Astrocyte (in vitro differentiated cells and primary cell): ENCODE data around the gene IPCEF1. TPM values are rescaled to one million over a fixed set of nuclear protein-coding genes. Genes with fewer than 3 reads are reported as not detected.

Source experiments
- DNase-seq: peaks from one replicate; pipeline ENCODE4 v3.0.0-alpha.2; 2010; ENCODE audit warnings: low read depth
- FAIRE-seq: peaks from 2 replicates; lab custom pipeline; 2011; peaks lifted over from hg19 to GRCh38; lab: Jason Lieb, UNC
- H2AFZ ChIP-seq: 2 replicates; pipeline ENCODE4 v1.6.0; 2012; ENCODE audit warnings: low read depth, low read length, inconsistent platforms
- H3K27ac ChIP-seq: 2 replicates; pipeline ENCODE4 v1.5.1; 2011; ENCODE audit warnings: low read depth, low read length, inconsistent platforms
- H3K27me3 ChIP-seq: 2 replicates; pipeline ENCODE4 v1.6.0; 2011; ENCODE audit warnings: low read length, inconsistent platforms; ENCODE audit not compliant: insufficient read depth
- H3K36me3 ChIP-seq: 2 replicates; pipeline ENCODE4 v1.5.1; 2011; ENCODE audit warnings: low read length, inconsistent platforms; ENCODE audit not compliant: insufficient read depth
- H3K4me1 ChIP-seq: 2 replicates; pipeline ENCODE4 v1.5.1; 2011; ENCODE audit warnings: low read length, inconsistent platforms; ENCODE audit not compliant: insufficient read depth
- H3K4me2 ChIP-seq: 2 replicates; pipeline ENCODE4 v1.6.0; 2012; ENCODE audit warnings: low read length, inconsistent platforms
- H3K4me3 ChIP-seq: 2 replicates; pipeline ENCODE4 v1.5.1; 2011; ENCODE audit warnings: low read depth, mild to moderate bottlenecking, low read length, inconsistent platforms; ENCODE audit not compliant: insufficient read depth
- H3K79me2 ChIP-seq: 2 replicates; pipeline ENCODE4 v1.6.0; 2012; ENCODE audit warnings: mild to moderate bottlenecking, low read length, inconsistent platforms; ENCODE audit not compliant: insufficient read depth
- H3K9ac ChIP-seq: 2 replicates; pipeline ENCODE4 v1.6.0; 2012; ENCODE audit warnings: mild to moderate bottlenecking, low read length, inconsistent platforms
- H3K9me3 ChIP-seq: 2 replicates; pipeline ENCODE4 v1.5.1; 2012; ENCODE audit warnings: low read depth, mild to moderate bottlenecking, low read length, inconsistent platforms; ENCODE audit not compliant: insufficient read depth
- H4K20me1 ChIP-seq: 2 replicates; pipeline ENCODE4 v1.6.0; 2012; ENCODE audit warnings: low read length, inconsistent platforms; ENCODE audit not compliant: insufficient read depth
- H3K27ac Mint-ChIP-seq: one replicate; pipeline ENCODE4 v1.8.0; 2021; ENCODE audit warnings: mild to moderate bottlenecking, mixed read lengths; ENCODE audit not compliant: unreplicated experiment
- H3K27me3 Mint-ChIP-seq: one replicate; pipeline ENCODE4 v1.8.0; 2021; ENCODE audit warnings: low read depth, mixed read lengths; ENCODE audit not compliant: unreplicated experiment
- H3K36me3 Mint-ChIP-seq: one replicate; pipeline ENCODE4 v1.8.0; 2021; ENCODE audit warnings: low read depth, mixed read lengths; ENCODE audit not compliant: unreplicated experiment
- H3K4me1 Mint-ChIP-seq: one replicate; pipeline ENCODE4 v1.8.0; 2021; ENCODE audit warnings: low read depth, mixed read lengths; ENCODE audit not compliant: unreplicated experiment
- H3K4me3 Mint-ChIP-seq: one replicate; pipeline ENCODE4 v1.8.0; 2021; ENCODE audit warnings: mild to moderate bottlenecking, moderate library complexity, mixed read lengths; ENCODE audit not compliant: unreplicated experiment
- H3K9me3 Mint-ChIP-seq: one replicate; pipeline ENCODE4 v1.8.0; 2021; ENCODE audit warnings: mild to moderate bottlenecking, mixed read lengths; ENCODE audit not compliant: unreplicated experiment
- CTCF ChIP-seq: IDR thresholded peaks from 2 replicates; pipeline ENCODE4 v1.5.1; 2011; ENCODE audit warnings: low read depth, mild to moderate bottlenecking, inconsistent platforms, low read length, moderate library complexity; ENCODE audit not compliant: insufficient read depth
- EZH2 ChIP-seq: IDR thresholded peaks from 2 replicates; pipeline ENCODE4 v1.6.1; 2012; ENCODE audit warnings: mild to moderate bottlenecking, low read length, inconsistent platforms; ENCODE audit not compliant: insufficient read depth
- total RNA-seq: library from RNA; stranded (reverse); gene quantifications from 2 replicates; pipeline ENCODE4 v1.2.1, GENCODE V29; 2021

IPCEF1 gene
- total RNA-seq, 1 donor from 2014 or later, result 0.16 TPM

GRCh38 chr6:154230393-154230792 is 126.2 kb downstream of the IPCEF1 start:
- H3K9ac ChIP-seq, result no peak overlapping the region
- TF ChIP-seq CTCF (no peak), EZH2 (no peak)
- H3K9me3 ChIP-seq, result no peaks in the 10 kb centered on the region
- Mint-ChIP-seq H3K9me3 (no peaks in the 10 kb centered on the region), H3K4me3 (no peak overlapping the region), H3K27me3 (no peaks in the 10 kb centered on the region), H3K27ac (no peak overlapping the region), H3K4me1 (no peaks in the 10 kb centered on the region), H3K36me3 (no peaks in the 10 kb centered on the region)
- H3K79me2 ChIP-seq, result no peaks in the 10 kb centered on the region
- DNase-seq (no peak), FAIRE-seq (no peak)
- no peak overlapping the region for H3K4me3 ChIP-seq
- H3K27me3 ChIP-seq, result no peaks in the 10 kb centered on the region
- H3K27ac ChIP-seq, result no peak overlapping the region
- no peak overlapping the region for H2AFZ ChIP-seq
- no peaks in the 10 kb centered on the region for H4K20me1 ChIP-seq
- no peaks in the 10 kb centered on the region for H3K4me1 ChIP-seq
- no peak overlapping the region for H3K4me2 ChIP-seq
- H3K36me3 ChIP-seq, result no peaks in the 10 kb centered on the region

- no peaks in the 10 kb centered on the region for H3K27me3 ChIP-seq
- no peak for TF ChIP-seq EZH2
- TF ChIP-seq CTCF, result no peak
- H3K36me3 ChIP-seq, result no peaks in the 10 kb centered on the region
- no peaks in the 10 kb centered on the region for H3K4me1 ChIP-seq
- H3K79me2 ChIP-seq, result no peaks in the 10 kb centered on the region
- Mint-ChIP-seq H3K36me3 (no peaks in the 10 kb centered on the region), H3K4me3 (no peak overlapping the region), H3K9me3 (no peaks in the 10 kb centered on the region), H3K27ac (no peak overlapping the region), H3K27me3 (no peaks in the 10 kb centered on the region), H3K4me1 (no peaks in the 10 kb centered on the region)
- no peak overlapping the region for H3K4me2 ChIP-seq
- H3K27ac ChIP-seq, result no peak overlapping the region
- DNase-seq (no peak), FAIRE-seq (no peak)
- no peaks in the 10 kb centered on the region for H4K20me1 ChIP-seq
- H2AFZ ChIP-seq, result no peak overlapping the region
- no peak overlapping the region for H3K4me3 ChIP-seq
- H3K9me3 ChIP-seq, result no peaks in the 10 kb centered on the region
- no peak overlapping the region for H3K9ac ChIP-seq
These were observed 126.8 kb downstream of the IPCEF1 start for GRCh38 chr6:154229786-154230185.

- no peaks in the 10 kb centered on the region for H3K9me3 ChIP-seq
- H2AFZ ChIP-seq, result no peak overlapping the region
- H3K36me3 ChIP-seq, result no peaks in the 10 kb centered on the region
- FAIRE-seq (no peak), DNase-seq (no peak)
- no peaks in the 10 kb centered on the region for H4K20me1 ChIP-seq
- Mint-ChIP-seq H3K4me1 (no peaks in the 10 kb centered on the region), H3K36me3 (no peaks in the 10 kb centered on the region), H3K4me3 (no peak overlapping the region), H3K27ac (no peak overlapping the region), H3K27me3 (no peaks in the 10 kb centered on the region), H3K9me3 (no peaks in the 10 kb centered on the region)
- TF ChIP-seq EZH2, result no peak
- TF ChIP-seq CTCF, result no peak
- no peak overlapping the region for H3K4me2 ChIP-seq
- no peaks in the 10 kb centered on the region for H3K4me1 ChIP-seq
- H3K27me3 ChIP-seq, result no peaks in the 10 kb centered on the region
- no peak overlapping the region for H3K4me3 ChIP-seq
- H3K27ac ChIP-seq, result no peak overlapping the region
- H3K79me2 ChIP-seq, result no peaks in the 10 kb centered on the region
- no peak overlapping the region for H3K9ac ChIP-seq
These were observed 128.1 kb downstream of the IPCEF1 start for GRCh38 chr6:154228521-154228905.
